Stimulated activated CD8-positive, alpha-beta memory T cell treated with anti-CD3 and anti-CD28 coated beads, Interleukin-7, amount 100 ng/mL, for 4 hours (primary cell): ENCODE results near the gene FBXO41.
"Not testable (repeated sequence)": the region's sequence is repeated elsewhere in the genome, so short reads cannot be mapped to it uniquely, and the experiment has no call there.

Experiments used
- DNase-seq, 2 donors: peaks; one replicate each; pipeline ENCODE4 v3.0.0-alpha.2; 2020; ENCODE audit warnings: low read depth in 2 of 2

Gene FBXO41

GRCh38 chr2:73286134-73286655, 1.9 kb upstream of the FBXO41 start:
- DNase-seq, result no peak

DNA sequence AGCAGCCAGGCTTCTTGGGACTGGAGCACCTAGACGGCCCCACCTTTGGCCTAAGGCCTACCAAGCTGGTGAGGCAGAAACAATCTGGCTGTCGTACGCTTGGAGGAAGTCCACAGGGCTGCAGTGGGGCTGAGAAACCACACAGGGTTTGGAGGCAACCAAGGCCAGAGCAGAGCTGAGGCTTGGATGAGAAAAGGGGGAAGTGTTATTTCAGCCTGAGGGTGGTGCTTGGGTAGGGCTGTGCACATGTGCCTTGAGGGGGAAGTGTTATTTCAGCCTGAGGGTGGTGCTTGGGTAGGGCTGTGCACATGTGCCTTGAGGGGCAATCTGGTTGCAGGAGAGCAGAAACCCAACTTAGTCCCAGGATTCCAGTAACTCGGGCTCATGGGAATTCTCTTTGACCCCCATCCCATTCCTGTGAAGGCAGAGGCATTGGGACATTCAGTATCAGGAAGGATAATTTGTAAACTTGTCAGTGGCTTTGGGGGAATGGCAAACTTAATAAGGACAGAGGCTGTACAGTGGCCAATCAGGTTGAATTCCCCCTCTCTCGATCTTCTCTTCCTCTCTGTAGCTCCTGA, 971 bp upstream of the FBXO41 start:
- DNase-seq, result no peak

- DNase-seq, result no peak
Measured at GRCh38 chr2:73283545-73284295, 558 bp downstream of the FBXO41 start.

- no peak for DNase-seq
Measured at GRCh38 chr2:73282924-73283544, 1.2 kb downstream of the FBXO41 start.

DNA sequence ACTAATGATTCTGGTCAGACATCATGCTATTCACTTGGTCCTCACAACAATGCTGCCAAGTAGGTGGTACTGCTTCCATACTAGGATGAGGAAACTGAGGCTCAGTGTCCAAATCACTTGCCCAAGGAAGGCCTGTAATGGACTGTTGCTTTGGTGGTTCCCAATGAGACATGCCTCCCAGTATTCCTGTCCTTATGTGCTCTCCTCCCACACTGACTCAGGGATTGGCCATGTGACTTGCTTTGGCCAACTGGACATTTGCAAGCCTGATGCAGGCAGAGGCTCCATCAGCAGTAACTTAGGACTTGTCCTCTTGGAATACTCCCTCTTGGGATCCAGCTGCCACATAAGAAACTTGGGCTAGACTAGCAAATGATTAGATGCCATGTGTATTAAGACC, 3.0 kb downstream of the FBXO41 start:
- DNase-seq, result no peak

GRCh38 chr2:73279852-73280251, 4.4 kb downstream of the FBXO41 start:
- DNase-seq, result no peak

GRCh38 chr2:73272270-73272669, 12.0 kb downstream of the FBXO41 start:
- DNase-seq, result no peak

GRCh38 chr2:73269686-73270465, 14.4 kb downstream of the FBXO41 start:
- DNase-seq, result no peak

GRCh38 chr2:73268830-73269685, 15.2 kb downstream of the FBXO41 start:
- DNase-seq, result peak in 1 of 2 donors; percentile 72

DNA sequence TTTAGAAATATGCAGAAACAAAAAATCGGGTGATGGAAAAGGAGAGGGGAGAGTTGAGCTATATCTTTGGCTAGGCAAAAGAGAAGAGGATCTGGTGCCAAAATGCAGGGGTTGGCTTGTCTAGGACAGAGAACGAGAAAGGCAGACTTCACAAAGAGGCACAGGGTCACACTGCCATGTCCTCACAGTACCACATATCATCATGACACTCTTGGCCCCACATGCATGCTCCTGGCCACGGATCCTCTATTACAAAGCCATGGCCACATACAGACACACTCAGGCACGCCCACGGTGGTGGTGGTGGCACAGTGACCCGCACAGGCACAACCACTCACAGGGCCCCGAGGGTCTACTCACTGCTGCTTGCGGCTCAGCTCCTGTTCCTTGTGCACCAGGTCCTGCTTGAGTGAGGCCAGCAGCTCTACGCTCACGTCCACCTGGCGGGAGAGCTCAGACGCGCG, 15.9 kb downstream of the FBXO41 start:
- DNase-seq, result no peak

DNA sequence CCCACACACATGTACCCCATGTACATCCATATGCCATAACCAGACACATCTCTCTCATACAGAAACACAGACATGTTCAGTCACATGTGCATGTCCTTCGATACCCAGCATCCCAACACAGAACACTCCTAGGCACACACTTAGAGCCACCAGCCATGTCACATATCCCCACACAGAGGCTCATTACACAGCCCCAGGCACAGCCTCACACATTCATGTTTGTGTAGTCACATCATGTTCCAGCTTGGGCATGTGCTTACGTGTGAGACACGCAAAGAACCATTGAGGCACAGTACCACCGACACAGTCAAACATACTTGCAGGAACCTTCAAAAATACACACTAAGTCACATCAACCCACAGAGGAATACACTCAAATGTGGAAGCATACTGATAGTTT, 17.3 kb downstream of the FBXO41 start:
- no peak for DNase-seq

DNA sequence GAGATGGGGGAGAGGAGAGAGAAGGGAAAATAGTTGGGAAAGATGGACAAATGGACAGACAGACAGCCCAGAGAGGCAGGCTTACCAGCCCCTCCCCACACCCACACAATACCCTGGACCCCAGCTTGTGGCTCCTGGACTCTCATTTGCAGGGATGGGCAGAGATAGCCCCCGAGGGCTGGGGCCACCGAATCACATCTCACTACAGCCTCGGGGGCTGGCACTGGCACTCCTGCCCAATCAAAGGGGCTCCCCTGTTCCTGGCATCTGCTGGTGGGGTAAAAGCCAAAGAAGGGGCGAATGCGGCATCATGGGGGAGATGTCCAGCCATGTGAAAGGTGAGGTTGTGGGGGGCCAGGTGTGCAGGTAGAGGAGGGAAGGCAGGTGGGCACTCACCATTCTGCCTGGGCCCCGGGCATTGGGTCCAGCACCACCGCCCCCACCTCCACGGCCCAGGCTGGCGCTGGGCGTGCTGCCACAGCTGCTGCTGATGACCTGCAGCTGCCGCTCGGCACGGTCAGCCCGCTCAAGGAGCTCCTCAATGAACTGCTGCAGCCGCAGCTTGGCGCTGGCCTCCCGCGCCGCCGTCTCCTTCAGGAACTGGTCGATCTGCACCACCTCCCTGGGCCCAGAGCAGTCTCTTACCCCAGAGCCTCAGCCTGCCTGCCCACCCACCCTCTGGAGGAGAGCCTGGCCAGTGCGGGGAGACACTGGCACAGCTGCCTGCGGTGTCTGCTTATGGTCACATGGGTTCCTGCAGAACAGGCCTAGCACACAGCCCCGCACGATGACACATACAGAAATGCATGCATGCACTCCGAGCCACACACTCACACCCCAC, 18.0 kb downstream of the FBXO41 start:
- no peak for DNase-seq

GRCh38 chr2:73265298-73266060, 18.8 kb downstream of the FBXO41 start:
- no peak for DNase-seq

- DNase-seq, result no peak
Measured at GRCh38 chr2:73264783-73265182, 19.5 kb downstream of the FBXO41 start.

DNA sequence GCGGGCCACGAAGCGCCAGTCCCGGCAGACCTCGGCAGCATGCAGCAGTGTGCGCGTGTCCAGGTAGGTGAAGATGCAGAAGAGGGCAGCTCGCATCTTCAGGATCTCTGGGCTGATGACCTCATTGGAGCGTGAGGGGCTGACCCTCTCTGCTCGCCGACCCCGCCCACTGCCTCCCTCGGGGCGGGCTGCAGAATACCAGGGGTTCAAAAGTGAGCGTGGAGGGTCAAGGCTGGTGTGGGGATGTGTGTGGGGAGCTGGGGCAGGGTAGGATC, 20.0 kb downstream of the FBXO41 start:
- no peak for DNase-seq

- no peak for DNase-seq
Measured at GRCh38 chr2:73263540-73264331, 20.5 kb downstream of the FBXO41 start.

DNA sequence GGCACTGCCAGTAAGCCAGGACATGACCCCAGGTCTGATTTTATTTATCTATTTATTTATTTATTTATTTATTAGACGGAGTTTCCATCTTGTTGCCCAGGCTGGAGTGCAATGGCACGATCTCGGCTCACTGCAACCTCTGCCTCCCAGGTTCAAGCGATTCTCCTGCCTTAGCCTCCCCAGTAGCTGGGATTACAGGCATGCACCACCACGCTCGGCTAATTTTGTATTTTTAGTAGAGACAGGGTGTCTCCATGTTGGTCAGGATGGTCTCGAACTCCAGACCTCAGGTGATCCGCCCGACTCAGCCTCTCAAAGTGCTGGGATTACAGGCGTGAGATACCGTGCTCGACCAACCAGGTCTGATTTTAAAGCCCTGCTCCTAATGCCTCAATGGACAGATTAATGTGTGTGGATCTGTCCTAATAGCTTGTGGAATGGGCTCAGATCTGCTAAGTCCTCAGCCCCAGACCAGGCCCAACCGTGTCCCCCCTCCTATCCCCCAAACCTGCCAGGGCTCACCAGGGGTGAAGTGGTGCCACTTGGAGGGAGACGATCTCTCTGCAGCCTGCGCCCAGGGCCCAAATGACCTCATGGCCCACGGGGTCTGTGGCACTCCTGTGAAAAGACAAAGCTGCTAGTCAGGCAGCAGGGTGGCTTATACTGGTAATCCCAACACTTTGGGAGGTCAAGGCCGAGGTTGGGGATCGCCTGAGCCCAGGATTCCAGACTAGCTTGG, 21.4 kb downstream of the FBXO41 start:
- not testable (repeated sequence) for DNase-seq

GRCh38 chr2:73262108-73262651, 22.1 kb downstream of the FBXO41 start:
- DNase-seq, result no peak
